ENCODE results near the gene CDH4. TPM values are rescaled to one million over a fixed set of nuclear protein-coding genes. Genes with fewer than 3 reads are reported as not detected.

The CDH4 gene
- total RNA-seq, 1 donor from 2014 or later: 0.06 TPM

DNA sequence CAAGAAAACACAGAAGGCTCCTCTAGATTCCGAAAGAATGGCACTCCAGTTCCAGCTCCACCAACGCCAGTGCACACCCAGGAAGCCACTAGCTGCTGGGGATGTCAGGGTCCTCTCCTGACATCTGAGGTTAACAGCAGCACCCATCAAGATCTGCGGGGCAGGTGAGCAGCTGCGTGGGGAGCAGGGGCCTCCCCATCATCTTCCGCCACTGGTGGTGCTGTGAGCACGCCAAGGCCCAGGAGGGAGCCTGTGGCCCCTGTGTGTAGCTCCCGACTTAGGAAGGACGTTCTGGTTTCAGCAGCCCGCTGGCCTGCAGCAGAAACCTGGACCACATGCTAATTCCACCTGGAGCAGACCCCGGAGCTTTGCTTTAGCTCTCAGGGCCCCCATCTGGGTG, 427.4 kb downstream of the CDH4 start:
- no peak overlapping the region for H3K4me3 ChIP-seq
- no peak overlapping the region for H3K27ac ChIP-seq
- no peaks in the 10 kb centered on the region for H3K9me3 ChIP-seq
- H3K36me3 ChIP-seq: no peaks in the 10 kb centered on the region
- intact Hi-C loops (cut with DNase I): no loop called here
- TF ChIP-seq, protein P1, sequence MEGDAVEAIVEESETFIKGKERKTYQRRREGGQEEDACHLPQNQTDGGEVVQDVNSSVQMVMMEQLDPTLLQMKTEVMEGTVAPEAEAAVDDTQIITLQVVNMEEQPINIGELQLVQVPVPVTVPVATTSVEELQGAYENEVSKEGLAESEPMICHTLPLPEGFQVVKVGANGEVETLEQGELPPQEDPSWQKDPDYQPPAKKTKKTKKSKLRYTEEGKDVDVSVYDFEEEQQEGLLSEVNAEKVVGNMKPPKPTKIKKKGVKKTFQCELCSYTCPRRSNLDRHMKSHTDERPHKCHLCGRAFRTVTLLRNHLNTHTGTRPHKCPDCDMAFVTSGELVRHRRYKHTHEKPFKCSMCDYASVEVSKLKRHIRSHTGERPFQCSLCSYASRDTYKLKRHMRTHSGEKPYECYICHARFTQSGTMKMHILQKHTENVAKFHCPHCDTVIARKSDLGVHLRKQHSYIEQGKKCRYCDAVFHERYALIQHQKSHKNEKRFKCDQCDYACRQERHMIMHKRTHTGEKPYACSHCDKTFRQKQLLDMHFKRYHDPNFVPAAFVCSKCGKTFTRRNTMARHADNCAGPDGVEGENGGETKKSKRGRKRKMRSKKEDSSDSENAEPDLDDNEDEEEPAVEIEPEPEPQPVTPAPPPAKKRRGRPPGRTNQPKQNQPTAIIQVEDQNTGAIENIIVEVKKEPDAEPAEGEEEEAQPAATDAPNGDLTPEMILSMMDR (IDR thresholded peaks at IDR 0.05): no peak
- no peak for DNase-seq
- no peak for ATAC-seq
- H3K4me1 ChIP-seq: no peaks in the 10 kb centered on the region
- H3K27me3 ChIP-seq (ENCODE audit: low read depth): peaks cover 3% of the 10 kb centered on the region

DNA sequence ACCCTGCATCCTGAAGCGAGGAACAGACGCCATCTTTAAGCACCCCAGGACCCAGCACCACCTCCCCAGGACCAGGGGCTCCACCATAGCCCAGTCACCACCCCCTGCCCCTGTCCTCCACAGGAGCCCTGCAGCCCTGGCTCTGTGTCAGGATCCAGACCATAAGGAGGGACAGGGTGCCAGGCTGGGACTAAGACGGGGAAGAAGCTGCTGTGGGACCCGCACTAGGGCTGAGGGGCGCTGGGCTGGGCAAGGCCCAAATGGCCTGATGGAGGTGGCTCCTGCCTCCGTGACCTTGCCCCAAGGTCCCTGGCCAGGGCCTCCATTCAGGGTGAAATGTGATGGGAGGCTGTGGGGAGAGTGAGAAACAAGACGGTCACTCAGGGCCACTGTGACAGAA, 428.0 kb downstream of the CDH4 start:
- Histone ChIP-seq H3K27me3 (ENCODE audit: low read depth) (peaks cover 5% of the 10 kb centered on the region), H3K27ac (no peak overlapping the region), H3K9me3 (no peaks in the 10 kb centered on the region), H3K4me3 (no peak overlapping the region), H3K4me1 (no peaks in the 10 kb centered on the region), H3K36me3 (no peaks in the 10 kb centered on the region)
- DNase-seq: peak; percentile 27
- TF ChIP-seq, protein P1 (IDR thresholded peaks at IDR 0.05): no peak
- intact Hi-C loops (cut with DNase I): no loop called here
- ATAC-seq: no peak

DNA sequence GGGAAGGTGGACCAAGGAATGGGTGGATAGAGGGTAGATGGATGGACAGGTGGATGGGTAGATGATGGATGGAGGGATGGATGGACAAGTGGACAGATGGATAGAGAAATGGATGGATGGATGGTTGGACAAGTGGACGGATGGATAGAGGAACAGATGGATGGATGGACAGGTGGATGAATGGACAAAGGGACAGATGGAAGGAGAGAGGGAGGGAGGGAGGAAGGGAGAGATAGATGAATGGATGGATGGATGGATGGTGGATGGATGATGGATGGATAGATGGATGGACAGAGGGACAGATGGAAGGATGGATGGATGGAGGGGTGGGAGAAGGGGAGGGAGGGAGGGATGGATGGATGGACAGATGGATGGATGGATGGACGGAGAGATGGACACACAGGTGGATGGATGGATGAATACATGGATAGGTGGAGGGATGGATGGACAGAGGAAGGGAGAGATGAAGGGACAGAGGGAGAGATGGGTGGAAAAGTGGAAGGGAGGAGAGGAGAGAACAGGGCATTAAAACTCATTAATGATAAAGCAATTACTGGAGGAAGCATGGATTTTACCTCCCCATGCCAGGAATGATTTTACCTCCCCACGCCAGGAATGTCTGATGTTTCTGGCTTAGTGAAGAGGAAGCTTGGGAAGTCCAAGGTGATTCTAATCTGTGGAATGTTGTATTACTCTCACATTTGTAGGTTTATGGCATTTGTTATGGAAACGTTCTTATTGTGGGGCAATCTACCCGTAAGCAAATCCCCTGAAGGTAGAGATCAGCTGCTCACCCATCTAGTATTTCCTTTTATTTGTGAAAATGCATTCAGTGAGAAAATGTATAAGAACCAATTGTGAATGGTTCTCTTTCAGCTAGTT, 430.3 kb downstream of the CDH4 start:
- Histone ChIP-seq H3K27ac (no peak overlapping the region), H3K27me3 (ENCODE audit: low read depth) (peaks cover 14% of the 10 kb centered on the region), H3K4me3 (no peak overlapping the region), H3K9me3 (no peaks in the 10 kb centered on the region), H3K36me3 (no peaks in the 10 kb centered on the region), H3K4me1 (no peaks in the 10 kb centered on the region)
- DNase-seq: no peak
- ATAC-seq: no peak
- intact Hi-C loops (cut with DNase I): no loop called here
- TF ChIP-seq, protein P1 (IDR thresholded peaks at IDR 0.05): no peak

DNA sequence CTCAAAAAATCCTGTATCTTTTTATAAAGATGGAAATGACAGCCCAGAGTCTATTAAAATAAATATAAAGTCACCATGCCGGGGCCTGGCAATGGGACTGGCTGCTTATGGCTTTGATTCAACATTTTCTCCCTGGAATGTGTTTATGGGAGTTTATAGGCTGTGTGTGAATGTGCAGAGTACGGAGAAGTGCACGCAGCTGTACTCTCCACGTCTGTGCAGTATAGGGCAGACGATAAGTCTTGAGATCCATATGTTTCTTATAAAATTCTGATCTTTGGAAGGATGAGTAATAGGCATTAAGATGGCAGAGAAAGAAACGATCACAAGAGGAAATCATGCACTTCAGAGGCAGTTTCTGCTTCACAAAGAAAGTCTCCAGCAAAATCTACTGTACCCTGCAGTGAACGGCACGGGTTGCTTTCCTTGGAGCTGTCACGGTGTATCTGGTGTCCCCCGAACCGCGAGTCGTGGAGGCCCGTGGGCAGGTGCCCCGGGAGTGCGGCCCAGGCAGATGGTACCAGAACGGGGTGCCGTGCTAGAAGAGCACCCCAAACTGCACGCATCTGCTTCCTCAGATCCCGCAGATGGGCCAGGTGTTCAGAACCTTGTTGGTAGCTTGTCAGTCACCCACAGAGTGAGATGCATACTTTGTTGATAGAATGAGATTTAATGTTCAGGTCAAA, 431.1 kb downstream of the CDH4 start:
- TF ChIP-seq, protein P1 (IDR thresholded peaks at IDR 0.05): no peak
- intact Hi-C loops (cut with DNase I): no loop called here
- no peak overlapping the region for H3K4me3 ChIP-seq
- DNase-seq (no peak), ATAC-seq (no peak)
- no peaks in the 10 kb centered on the region for H3K4me1 ChIP-seq
- no peaks in the 10 kb centered on the region for H3K9me3 ChIP-seq
- H3K27ac ChIP-seq: no peak overlapping the region
- H3K36me3 ChIP-seq: no peaks in the 10 kb centered on the region
- H3K27me3 ChIP-seq (ENCODE audit: low read depth): peaks cover 15% of the 10 kb centered on the region

DNA sequence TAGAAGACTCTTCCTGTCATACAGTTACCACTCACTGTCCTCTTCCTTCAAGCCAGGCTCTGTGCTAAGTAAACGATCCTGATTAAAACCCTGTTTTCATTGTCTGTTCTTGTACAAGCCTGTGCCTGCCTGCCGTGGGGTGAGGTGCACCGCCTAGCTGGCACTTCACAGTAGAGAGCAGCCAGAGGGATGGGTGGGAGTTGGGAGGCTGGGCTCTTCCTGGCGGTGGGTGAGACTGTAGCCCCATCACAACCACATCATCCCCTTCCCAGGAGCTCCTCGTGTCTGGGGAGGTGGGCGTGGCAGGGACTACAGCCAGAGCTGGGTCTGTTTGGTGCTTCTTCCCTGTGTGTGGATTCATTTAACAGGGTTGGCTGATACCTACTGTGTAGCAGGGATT, 431.7 kb downstream of the CDH4 start:
- Histone ChIP-seq H3K4me1 (no peaks in the 10 kb centered on the region), H3K36me3 (no peaks in the 10 kb centered on the region), H3K9me3 (no peaks in the 10 kb centered on the region), H3K4me3 (no peak overlapping the region), H3K27ac (no peak overlapping the region), H3K27me3 (ENCODE audit: low read depth) (peaks cover 18% of the 10 kb centered on the region)
- DNase-seq (no peak), ATAC-seq (no peak)
- intact Hi-C loops (cut with DNase I): no loop called here
- TF ChIP-seq, protein P1 (IDR thresholded peaks at IDR 0.05): no peak
